ENCODE data around the gene LCAT. TPM values are rescaled to one million over a fixed set of nuclear protein-coding genes. Genes with fewer than 3 reads are reported as not detected.

The LCAT gene
- total and polyA plus RNA-seq, 11 donors = 9.7 to 31.7 (median 18.2) TPM

GRCh38 chr16:67931712-67932461, 12.0 kb downstream of the LCAT start, which contains the start of gene CTRL:
Gene CTRL (minus strand): TSS chr16:67931862. CDS start chr16:67931852, 10 bp downstream.
- H3K9me3 ChIP-seq = no peaks in the 10 kb centered on the region
- H3K36me3 ChIP-seq = peaks cover 0 to 70% (median 39%) of the 10 kb centered on the region in 9 donors
- H3K4me3 ChIP-seq = no peak within 1 kb of the TSS
- DNase-seq (no peak), ATAC-seq (no peak)
- H3K27me3 ChIP-seq = no peaks in the 10 kb centered on the region
- WGBS, 4 donors = 84 to 89% (median 88%) methylated on average over 12 to 15 of the region's 15 CpGs
- peaks cover 0 to 28% (median 16%) of the 10 kb centered on the region in 12 donors for H3K4me1 ChIP-seq
- H3K27ac ChIP-seq = no peak within 1 kb of the TSS
- intact Hi-C loops (cut with DNase I) = loop anchor here in 4 of 10 donors (5.0 to 10.0 kb wide), 3 partner anchors 103 to 407 kb away; partner anchors contain the start of gene RIPOR1 (in 2 of the 4)
- TF ChIP-seq CTCF (IDR thresholded peaks at IDR 0.05) = no peak
- no peak for TF ChIP-seq POLR2A (IDR thresholded peaks at IDR 0.05)

GRCh38 chr16:67930678-67931211, 13.2 kb downstream of the LCAT start:
- TF ChIP-seq CTCF (IDR thresholded peaks at IDR 0.05) = no peak
- TF ChIP-seq POLR2A (IDR thresholded peaks at IDR 0.05) = no peak
- Histone ChIP-seq H3K27ac (no peak overlapping the region), H3K9me3 (no peaks in the 10 kb centered on the region), H3K4me1 (peaks cover 0 to 38% (median 23%) of the 10 kb centered on the region in 12 donors), H3K27me3 (no peaks in the 10 kb centered on the region), H3K36me3 (peaks cover 0 to 70% (median 39%) of the 10 kb centered on the region in 9 donors), H3K4me3 (no peak overlapping the region)
- 95 to 98% (median 96%) methylated on average over 15 to 17 of the region's 17 CpGs for WGBS, 4 donors
- no peak for ATAC-seq
- intact Hi-C loops (cut with DNase I) = loop anchor here in 4 of 10 donors (5.0 to 10.0 kb wide), 3 partner anchors 104 to 406 kb away; partner anchors contain the start of gene RIPOR1 (in 2 of the 4)
- no peak for DNase-seq

GRCh38 chr16:67930191-67930590, 13.7 kb downstream of the LCAT start:
- no peak for ATAC-seq
- intact Hi-C loops (cut with DNase I) = loop anchor here in 4 of 10 donors (5.0 to 10.0 kb wide), 3 partner anchors 105 to 405 kb away; partner anchors contain the start of gene RIPOR1 (in 2 of the 4)
- Histone ChIP-seq H3K4me1 (peaks cover 0 to 40% (median 25%) of the 10 kb centered on the region in 12 donors), H3K9me3 (no peaks in the 10 kb centered on the region), H3K36me3 (peaks cover 0 to 68% (median 39%) of the 10 kb centered on the region in 9 donors), H3K4me3 (no peak overlapping the region), H3K27me3 (no peaks in the 10 kb centered on the region), H3K27ac (no peak overlapping the region)
- TF ChIP-seq CTCF (IDR thresholded peaks at IDR 0.05) (no peak), POLR2A (IDR thresholded peaks at IDR 0.05) (no peak)
- DNase-seq = no peak
- WGBS, 4 donors = 93 to 98% (median 95%) methylated on average over 7 to 14 of the region's 14 CpGs
